Measurements from ENCODE around the gene MLST8. TPM values are rescaled to one million over a fixed set of nuclear protein-coding genes. Genes with fewer than 3 reads are reported as not detected.

MLST8 gene
- total and polyA plus RNA-seq, 2 of the 8 experiments (the other 6 are each of a cell fraction or from before 2014, with no cell fraction given), result 67.6 to 321 TPM

DNA sequence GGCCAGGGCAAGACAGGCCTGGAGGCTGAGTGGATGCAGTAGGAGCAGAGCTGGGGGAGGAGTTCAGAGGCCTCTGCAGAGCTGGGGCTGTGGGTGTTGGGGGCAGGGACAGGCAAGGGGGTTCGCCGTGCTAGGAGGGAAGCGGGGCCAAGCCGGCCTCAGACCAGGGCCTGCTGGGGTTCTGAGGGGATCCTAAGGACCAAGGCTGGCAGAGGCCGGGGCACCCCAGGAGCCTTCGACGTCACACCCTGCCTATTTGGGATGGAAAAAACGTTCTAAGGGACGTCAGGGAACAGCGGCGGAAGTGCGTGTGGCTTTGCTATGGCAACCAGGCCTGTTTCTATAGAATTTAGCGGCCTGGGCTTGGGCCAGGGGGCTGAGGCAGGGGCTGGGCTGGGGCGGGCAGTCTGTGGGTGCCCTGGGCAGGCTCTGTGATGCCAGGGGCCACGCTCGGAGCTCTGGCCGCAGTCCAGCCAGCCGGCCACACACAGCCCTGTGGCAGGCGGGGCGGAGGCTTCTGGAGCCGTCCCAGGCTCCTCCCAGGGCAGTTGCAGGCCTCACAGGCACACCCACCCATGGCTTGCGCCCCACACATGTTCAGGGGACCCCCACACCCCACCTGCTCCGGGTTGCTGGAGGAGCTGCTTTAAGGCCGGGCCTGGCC, 45.9 kb upstream of the MLST8 start:
- no peak overlapping the region for H4K5ac ChIP-seq (ENCODE audit: insufficient read length, low read depth, low read length)
- H3K4me2 ChIP-seq (ENCODE audit: insufficient read depth in 1 of 2, low read depth in 2 of 2, low read length in 2 of 2), result no peak overlapping the region
- peaks cover 0 to 10% of the 10 kb centered on the region in 2 experiments; a peak in 1 of 4 replicates for H3K9me3 ChIP-seq (ENCODE audit: insufficient read depth in 2 of 2, low read depth in 1 of 2, low read length in 1 of 2)
- H3K4me1 ChIP-seq (replicated peaks in 1 of 4; ENCODE audit: control insufficient read depth in 3 of 4, insufficient read depth in 4 of 4, low read length in 3 of 4), result peaks cover 0 to 32% (median 19%) of the 10 kb centered on the region in 4 experiments; a peak in 5 of 7 replicates
- no peak overlapping the region for H3K14ac ChIP-seq (ENCODE audit: insufficient read length)
- H3K18ac ChIP-seq (ENCODE audit: extremely low read depth, low read length), result no peak overlapping the region
- 78% methylated on average over 18 of the region's 24 CpGs; no CpG with 5 or more reads in 1 of the 2 experiments for WGBS, 2 experiments (ENCODE audit: extremely low coverage in 1 of 2, insufficient coverage in 1 of 2, insufficient read length in 1 of 2, insufficient replicate concordance in 2 of 2, low coverage in 1 of 2, low lambda C conversion rate in 2 of 2, missing lambda C conversion rate in 1 of 2)
- ChIA-PET CTCF (ENCODE audit: partially characterized antibody) (interaction anchor here (0.6 to 2.0 kb wide), 3 partner anchors 19 to 1680 kb away, joined by 3 to 6 read pairs (median 3); no protein-coding TSS in a partner anchor), POLR2A (ENCODE audit: partially characterized antibody) (interaction anchor here (0.6 to 15.0 kb wide), 10 partner anchors 8 to 98 kb away, joined by 3 to 312 read pairs (median 3); partner anchors contain the start of gene CASKIN1)
- H2BK5ac ChIP-seq (ENCODE audit: low read depth, low read length), result no peak overlapping the region
- H2AFZ ChIP-seq (ENCODE audit: low read length), result no peak overlapping the region
- no peak overlapping the region for H3K4me3 ChIP-seq (ENCODE audit: extremely low read depth in 1 of 4, insufficient read depth in 2 of 4, low read depth in 3 of 4, low read length in 4 of 4)
- peaks cover 0 to 9% (median 3%) of the 10 kb centered on the region in 4 experiments; a peak in 5 of 8 replicates for H3K36me3 ChIP-seq (ENCODE audit: control insufficient read depth in 2 of 4, insufficient read depth in 4 of 4, low read length in 3 of 4)
- H3K23ac ChIP-seq (ENCODE audit: insufficient read length), result no peak overlapping the region
- H3K79me2 ChIP-seq (ENCODE audit: control insufficient read depth in 1 of 2, insufficient read depth in 2 of 2, low read length in 2 of 2), result peaks cover 44 to 86% of the 10 kb centered on the region in 2 experiments
- no peak overlapping the region; the same call in 1 of the 2 replicates for H2AK5ac ChIP-seq (ENCODE audit: low read depth, low read length)
- no peak overlapping the region for H4K91ac ChIP-seq (replicated peaks; ENCODE audit: insufficient read length, low read length)
- DNase-seq (ENCODE audit: low read depth in 1 of 2, low spot score in 2 of 2) (no peak), FAIRE-seq (no peak)
- H3K79me1 ChIP-seq (ENCODE audit: low read depth, low read length), result peaks cover 25% of the 10 kb centered on the region
- H3K9ac ChIP-seq (replicated peaks in 1 of 4; ENCODE audit: extremely low read depth in 1 of 4, low read depth in 3 of 4, low read length in 3 of 4), result peak overlapping the region in 1 of 4 experiments; percentile 13; a peak in 1 of 7 replicates
- H4K8ac ChIP-seq (ENCODE audit: extremely low read depth, insufficient read depth, low read length), result no peak overlapping the region; the same call in none of the 2 replicates
- H2BK12ac ChIP-seq (ENCODE audit: low read depth, low read length), result no peak overlapping the region
- peaks cover 30 to 55% of the 10 kb centered on the region in 2 experiments for H4K20me1 ChIP-seq (replicated peaks in 1 of 2; ENCODE audit: control insufficient read depth in 1 of 2, insufficient read depth in 2 of 2, low read length in 2 of 2)
- no peak overlapping the region for H3K4ac ChIP-seq (replicated peaks; ENCODE audit: insufficient read length, low read depth, low read length)
- no peak overlapping the region for H2BK20ac ChIP-seq (ENCODE audit: low read length)
- no peak overlapping the region for H2BK15ac ChIP-seq (ENCODE audit: low read length)
- H3K27me3 ChIP-seq (replicated peaks in 1 of 4; ENCODE audit: control insufficient read depth in 3 of 4, extremely low read depth in 1 of 4, insufficient read depth in 3 of 4, low read length in 3 of 4), result no peaks in the 10 kb centered on the region
- peaks cover 7% of the 10 kb centered on the region; the same call in 1 of the 2 replicates for H3K23me2 ChIP-seq (ENCODE audit: low read depth, low read length)
- H2BK120ac ChIP-seq (replicated peaks; ENCODE audit: low read depth, low read length), result no peak overlapping the region
- H3K27ac ChIP-seq (ENCODE audit: low read depth, low read length), result 0 out of 2 replicates have a peak overlapping the region, but pooled peaks have one; percentile 7
- H3K56ac ChIP-seq (replicated peaks; ENCODE audit: insufficient read length, low read depth, low read length), result no peak overlapping the region
- no peak for TF ChIP-seq EP300 (IDR thresholded peaks at IDR 0.05; ENCODE audit: borderline replicate concordance in 1 of 2, low read depth in 2 of 2, low read length in 2 of 2)
- no peak for TF ChIP-seq JUND (IDR thresholded peaks at IDR 0.05; ENCODE audit: low read length)
- no peak for TF ChIP-seq SP1 (IDR thresholded peaks at IDR 0.05; ENCODE audit: low read depth, low read length)
- no peak for TF ChIP-seq MAFK (IDR thresholded peaks at IDR 0.05; ENCODE audit: low read depth, low read length)
- TF ChIP-seq FOSL1 (IDR thresholded peaks at IDR 0.05; ENCODE audit: insufficient read depth, low read depth, low read length), result no peak
- no peak for TF ChIP-seq CREB1 (IDR thresholded peaks at IDR 0.05)
- TF ChIP-seq POLR2AphosphoS5 (IDR thresholded peaks at IDR 0.05; ENCODE audit: low read depth, low read length), result no peak
- TF ChIP-seq SAP30 (IDR thresholded peaks at IDR 0.05; ENCODE audit: insufficient read depth, insufficient replicate concordance, low read length), result no peak
- TF ChIP-seq EZH2 (IDR thresholded peaks at IDR 0.05; ENCODE audit: low read depth, low read length, severe bottlenecking), result no peak
- no peak for TF ChIP-seq NANOG (IDR thresholded peaks at IDR 0.05; ENCODE audit: insufficient read depth, low read depth, low read length, poor library complexity, severe bottlenecking)
- no peak for TF ChIP-seq CBX8 (IDR thresholded peaks at IDR 0.05; ENCODE audit: borderline replicate concordance, low read depth, low read length)

Data from H1 (cell line).